Measurements from ENCODE around the gene CSRP1. TPM values are rescaled to one million over a fixed set of nuclear protein-coding genes. Genes with fewer than 3 reads are reported as not detected.

The CSRP1 gene
- total and polyA plus RNA-seq, 9 of the 15 experiments (the other 6 are each of a cell fraction or from before 2014, with no cell fraction given), result 6.8 to 39.4 (median 23.7) TPM

GRCh38 chr1:201468844-201469644 is 37.9 kb downstream of the CSRP1 start, which contains the start of gene PHLDA3:
TSS of gene PHLDA3 (minus strand) at chr1:201469188. CDS start at chr1:201468786, 402 bp downstream.
- no peak within 1 kb of the TSS for H3K27ac ChIP-seq (ENCODE audit: extremely low read depth, low read depth, low read length)
- no peak within 1 kb of the TSS for H3K4me3 ChIP-seq
- ATAC-seq, result peak; percentile 29

More at GRCh38 chr1:201468844-201469644, 37.9 kb downstream of the CSRP1 start, which contains the start of gene PHLDA3:
- Histone ChIP-seq H3K9me1 (ENCODE audit: control insufficient read depth, insufficient read depth, low read length) (peaks cover 3% of the 10 kb centered on the region), H3K79me2 (ENCODE audit: control insufficient read depth, insufficient read depth, low read length) (no peaks in the 10 kb centered on the region), H4K20me1 (replicated peaks; ENCODE audit: control insufficient read depth, insufficient read depth, low read length) (no peaks in the 10 kb centered on the region), H2AFZ (ENCODE audit: low read depth, low read length) (no peak within 1 kb of the TSS), H3K9me3 (replicated peaks; ENCODE audit: control insufficient read depth, insufficient read depth, low read depth, low read length) (no peaks in the 10 kb centered on the region), H3K4me1 (replicated peaks in 1 of 2; ENCODE audit: control insufficient read depth in 2 of 2, insufficient read depth in 2 of 2, low read length in 2 of 2) (peaks cover 0 to 17% of the 10 kb centered on the region in 2 experiments; a peak in 2 of 5 replicates), H3K4me2 (ENCODE audit: insufficient read depth, low read length) (no peak within 1 kb of the TSS), H3K9ac (ENCODE audit: insufficient read depth in 1 of 2, low read depth in 2 of 2, low read length in 2 of 2) (no peak within 1 kb of the TSS), H3K36me3 (ENCODE audit: control insufficient read depth, insufficient read depth, low read length) (no peaks in the 10 kb centered on the region), H3K27me3 (ENCODE audit: control insufficient read depth in 2 of 2, insufficient read depth in 2 of 2, low read length in 2 of 2) (peaks cover 35 to 59% of the 10 kb centered on the region in 2 experiments)
- no peak for FAIRE-seq
- no peak for TF ChIP-seq NBN (IDR thresholded peaks at IDR 0.05; ENCODE audit: low read depth)
- TF ChIP-seq ELF1 (tag; IDR thresholded peaks at IDR 0.05), result no peak
- TF ChIP-seq, protein P1, sequence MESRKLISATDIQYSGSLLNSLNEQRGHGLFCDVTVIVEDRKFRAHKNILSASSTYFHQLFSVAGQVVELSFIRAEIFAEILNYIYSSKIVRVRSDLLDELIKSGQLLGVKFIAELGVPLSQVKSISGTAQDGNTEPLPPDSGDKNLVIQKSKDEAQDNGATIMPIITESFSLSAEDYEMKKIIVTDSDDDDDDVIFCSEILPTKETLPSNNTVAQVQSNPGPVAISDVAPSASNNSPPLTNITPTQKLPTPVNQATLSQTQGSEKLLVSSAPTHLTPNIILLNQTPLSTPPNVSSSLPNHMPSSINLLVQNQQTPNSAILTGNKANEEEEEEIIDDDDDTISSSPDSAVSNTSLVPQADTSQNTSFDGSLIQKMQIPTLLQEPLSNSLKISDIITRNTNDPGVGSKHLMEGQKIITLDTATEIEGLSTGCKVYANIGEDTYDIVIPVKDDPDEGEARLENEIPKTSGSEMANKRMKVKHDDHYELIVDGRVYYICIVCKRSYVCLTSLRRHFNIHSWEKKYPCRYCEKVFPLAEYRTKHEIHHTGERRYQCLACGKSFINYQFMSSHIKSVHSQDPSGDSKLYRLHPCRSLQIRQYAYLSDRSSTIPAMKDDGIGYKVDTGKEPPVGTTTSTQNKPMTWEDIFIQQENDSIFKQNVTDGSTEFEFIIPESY (CRISPR knock-in tag; IDR thresholded peaks at IDR 0.05), result peak; percentile 21; the same call in 1 of the 2 replicates
- TF ChIP-seq YY1 (IDR thresholded peaks at IDR 0.05; ENCODE audit: borderline replicate concordance in 1 of 3, control insufficient read depth in 1 of 3, extremely low read depth in 1 of 3, insufficient read depth in 3 of 3, insufficient read length in 1 of 3, insufficient replicate concordance in 2 of 3, low read depth in 1 of 3, low read length in 2 of 3), result no peak
- TF ChIP-seq CTBP1 (IDR thresholded peaks at IDR 0.05; ENCODE audit: borderline replicate concordance), result no peak
- TF ChIP-seq CUX1 (CRISPR knock-in tag; IDR thresholded peaks at IDR 0.05), result no peak
- no peak for TF ChIP-seq ZBTB17 (CRISPR knock-in tag; IDR thresholded peaks at IDR 0.05)
- TF ChIP-seq, protein P2, sequence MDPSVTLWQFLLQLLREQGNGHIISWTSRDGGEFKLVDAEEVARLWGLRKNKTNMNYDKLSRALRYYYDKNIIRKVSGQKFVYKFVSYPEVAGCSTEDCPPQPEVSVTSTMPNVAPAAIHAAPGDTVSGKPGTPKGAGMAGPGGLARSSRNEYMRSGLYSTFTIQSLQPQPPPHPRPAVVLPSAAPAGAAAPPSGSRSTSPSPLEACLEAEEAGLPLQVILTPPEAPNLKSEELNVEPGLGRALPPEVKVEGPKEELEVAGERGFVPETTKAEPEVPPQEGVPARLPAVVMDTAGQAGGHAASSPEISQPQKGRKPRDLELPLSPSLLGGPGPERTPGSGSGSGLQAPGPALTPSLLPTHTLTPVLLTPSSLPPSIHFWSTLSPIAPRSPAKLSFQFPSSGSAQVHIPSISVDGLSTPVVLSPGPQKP (CRISPR knock-in tag; IDR thresholded peaks at IDR 0.05), result no peak
- BruUV-seq (replicated peaks), result no TSS peak
- intact Hi-C loops (cut with micrococcal nuclease), result no loop called here
- ChIA-PET CTCF (ENCODE audit: low intra/inter-chr PET ratio) (no interaction called here), POLR2A (no interaction called here)
- WGBS (ENCODE audit: insufficient coverage, low coverage, missing lambda C conversion rate), result 19% methylated on average over 44 of the region's 76 CpGs
- in situ Hi-C loops (cut with MboI), result no loop called here
- DNase-seq (ENCODE audit: extremely low read depth in 1 of 4, low spot score in 3 of 4), result peak in 3 of 4 experiments; percentile 23 to 81 (median 77)
